ENCODE measurements around the gene MRPS22. TPM values are rescaled to one million over a fixed set of nuclear protein-coding genes. Genes with fewer than 3 reads are reported as not detected.
"Not testable (repeated sequence)": the region's sequence is repeated elsewhere in the genome, so short reads cannot be mapped to it uniquely, and the experiment has no call there.

The MRPS22 gene
- total and polyA plus RNA-seq, 2 donors from 2014 or later, result 36.7 to 58.7 TPM

DNA sequence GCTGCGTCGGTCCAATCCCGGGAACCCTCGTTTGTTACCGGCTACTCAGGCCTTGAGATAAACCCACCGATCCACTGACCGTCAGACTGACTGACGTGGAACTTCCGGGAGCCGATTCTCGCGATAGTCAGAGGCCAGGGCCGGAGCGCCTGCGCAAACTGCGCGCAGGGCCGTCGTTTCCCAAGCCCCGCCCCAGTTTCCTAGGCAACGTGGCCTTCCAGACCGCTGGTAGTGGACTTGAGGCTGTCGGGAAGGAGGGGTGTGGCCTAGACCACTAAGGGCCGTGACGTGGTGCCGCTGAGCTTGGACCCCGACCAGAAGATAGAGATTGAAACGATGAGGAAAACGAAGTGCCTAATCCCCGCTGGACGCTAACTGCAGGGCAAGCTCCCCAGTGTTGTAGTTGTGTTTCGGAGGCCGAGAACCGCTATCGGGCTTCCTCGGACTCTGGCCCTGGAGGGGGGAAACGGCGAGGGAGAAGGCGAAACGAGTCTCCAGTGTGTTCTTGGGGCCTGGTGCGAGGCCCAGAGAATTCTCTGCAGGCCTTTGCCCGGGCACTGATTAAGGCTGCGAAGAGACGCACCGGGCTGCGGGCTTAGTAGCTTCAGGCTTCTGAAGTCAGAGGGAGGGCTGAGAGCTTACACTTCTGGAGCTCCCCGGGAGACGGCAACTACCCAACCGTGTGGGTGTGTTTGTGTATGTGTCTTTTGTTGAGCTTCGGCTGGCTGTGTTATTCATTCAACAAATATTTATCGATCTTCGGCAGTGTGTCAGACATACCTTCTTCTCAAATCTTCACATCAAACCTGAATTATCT, 45.9 kb downstream of the MRPS22 start, which contains the start of gene COPB2:
Gene COPB2, minus strand, starts transcription at position 96 of the 817 bp plus-strand sequence. CDS start 97 bp downstream, outside the sequence.
- Histone ChIP-seq H3K4me3 (ENCODE audit: low read length in 3 of 3) (peak within 1 kb of the TSS; percentile 78 to 95 (median 88)), H3K36me3 (ENCODE audit: control insufficient read depth in 2 of 3, insufficient read depth in 3 of 3, low read length in 3 of 3) (no peaks in the 10 kb centered on the region), H3K27me3 (ENCODE audit: control insufficient read depth, insufficient read depth, low read length) (no peaks in the 10 kb centered on the region), H3K9ac (ENCODE audit: low read length in 3 of 3) (peak within 1 kb of the TSS; percentile 92 to 97 (median 94)), H3K9me3 (ENCODE audit: control insufficient read depth in 2 of 3, insufficient read depth in 1 of 3, low read length in 3 of 3) (no peaks in the 10 kb centered on the region), H3K27ac (ENCODE audit: low read depth in 2 of 2, low read length in 2 of 2) (peak within 1 kb of the TSS; percentile 96 to 98), H3K4me1 (ENCODE audit: control insufficient read depth in 2 of 3, insufficient read depth in 2 of 3, low read depth in 1 of 3, low read length in 3 of 3) (peaks cover 0 to 4% (median 0%) of the 10 kb centered on the region in 3 donors)
- intact Hi-C loops (cut with DNase I), result no loop called here
- DNase-seq, result peak; percentile 99 to 100 (median 100)
- peak; percentile 91 for FAIRE-seq
- no peak for TF ChIP-seq CTCF (IDR thresholded peaks at IDR 0.05; ENCODE audit: borderline replicate concordance, extremely low read depth, insufficient read depth)

DNA sequence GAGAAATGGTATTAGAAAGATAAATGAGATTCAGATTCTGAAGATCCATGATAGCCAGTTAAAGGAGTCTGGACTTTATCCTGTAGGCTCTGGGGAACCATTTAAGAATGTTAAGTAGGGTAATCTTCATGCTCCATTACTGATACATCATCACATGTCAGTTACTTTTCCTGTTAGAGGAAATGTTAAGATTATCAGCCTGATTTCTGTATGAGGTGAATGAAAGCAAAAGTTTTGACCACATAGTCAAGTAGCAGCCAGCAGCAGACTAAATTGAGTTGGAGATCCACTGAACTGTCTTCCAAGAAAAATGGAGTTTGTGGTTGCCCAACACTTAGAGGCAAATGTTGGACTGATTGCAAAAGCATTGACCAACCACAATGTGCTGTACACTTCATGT, 50.3 kb downstream of the MRPS22 start:
- no peak for DNase-seq
- no peaks in the 10 kb centered on the region for H3K9me3 ChIP-seq (ENCODE audit: control insufficient read depth in 2 of 3, insufficient read depth in 1 of 3, low read length in 3 of 3)

DNA sequence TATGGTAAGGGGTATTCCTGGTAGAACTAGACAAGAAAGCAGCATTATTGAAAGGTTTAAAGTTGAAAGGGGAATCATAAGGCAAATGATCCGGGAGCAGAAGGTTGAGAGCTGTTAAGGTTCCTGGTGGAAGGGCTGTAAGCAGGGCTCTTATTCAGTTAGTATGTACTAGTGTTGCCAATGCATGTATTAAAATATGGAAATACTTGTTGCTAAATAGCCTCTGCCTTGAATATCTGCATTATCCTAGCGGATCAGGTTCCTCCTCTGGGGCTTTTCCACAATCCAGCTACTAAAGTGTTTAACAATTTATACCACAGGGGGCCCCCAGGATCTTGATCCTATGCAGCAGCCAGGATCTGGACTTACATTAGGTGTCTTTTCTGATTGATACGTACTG, 52.9 kb downstream of the MRPS22 start:
- no peak for FAIRE-seq
- intact Hi-C loops (cut with DNase I), result no loop called here
- no peaks in the 10 kb centered on the region for H3K27me3 ChIP-seq (ENCODE audit: control insufficient read depth, insufficient read depth, low read length)
- H3K36me3 ChIP-seq (ENCODE audit: control insufficient read depth in 2 of 3, insufficient read depth in 3 of 3, low read length in 3 of 3), result no peaks in the 10 kb centered on the region
- no peak for TF ChIP-seq CTCF (IDR thresholded peaks at IDR 0.05; ENCODE audit: borderline replicate concordance, extremely low read depth, insufficient read depth)
- no peaks in the 10 kb centered on the region for H3K9me3 ChIP-seq (ENCODE audit: control insufficient read depth in 2 of 3, insufficient read depth in 1 of 3, low read length in 3 of 3)
- no peak for DNase-seq
- no peak overlapping the region for H3K4me3 ChIP-seq (ENCODE audit: low read length in 3 of 3)
- no peak overlapping the region for H3K27ac ChIP-seq (ENCODE audit: low read depth in 2 of 2, low read length in 2 of 2)
- H3K9ac ChIP-seq (ENCODE audit: low read length in 3 of 3), result no peak overlapping the region
- H3K4me1 ChIP-seq (ENCODE audit: control insufficient read depth in 2 of 3, insufficient read depth in 2 of 3, low read depth in 1 of 3, low read length in 3 of 3), result no peaks in the 10 kb centered on the region

More for the DNA sequence above, 50.3 kb downstream of the MRPS22 start:
- H3K4me3 ChIP-seq (ENCODE audit: low read length in 3 of 3), result no peak overlapping the region
- no peaks in the 10 kb centered on the region for H3K27me3 ChIP-seq (ENCODE audit: control insufficient read depth, insufficient read depth, low read length)
- no peak overlapping the region for H3K27ac ChIP-seq (ENCODE audit: low read depth in 2 of 2, low read length in 2 of 2)
- intact Hi-C loops (cut with DNase I), result no loop called here
- no peak for TF ChIP-seq CTCF (IDR thresholded peaks at IDR 0.05; ENCODE audit: borderline replicate concordance, extremely low read depth, insufficient read depth)
- no peak overlapping the region for H3K9ac ChIP-seq (ENCODE audit: low read length in 3 of 3)
- H3K36me3 ChIP-seq (ENCODE audit: control insufficient read depth in 2 of 3, insufficient read depth in 3 of 3, low read length in 3 of 3), result no peaks in the 10 kb centered on the region
- FAIRE-seq, result no peak
- H3K4me1 ChIP-seq (ENCODE audit: control insufficient read depth in 2 of 3, insufficient read depth in 2 of 3, low read depth in 1 of 3, low read length in 3 of 3), result peaks cover 0 to 4% (median 0%) of the 10 kb centered on the region in 3 donors

DNA sequence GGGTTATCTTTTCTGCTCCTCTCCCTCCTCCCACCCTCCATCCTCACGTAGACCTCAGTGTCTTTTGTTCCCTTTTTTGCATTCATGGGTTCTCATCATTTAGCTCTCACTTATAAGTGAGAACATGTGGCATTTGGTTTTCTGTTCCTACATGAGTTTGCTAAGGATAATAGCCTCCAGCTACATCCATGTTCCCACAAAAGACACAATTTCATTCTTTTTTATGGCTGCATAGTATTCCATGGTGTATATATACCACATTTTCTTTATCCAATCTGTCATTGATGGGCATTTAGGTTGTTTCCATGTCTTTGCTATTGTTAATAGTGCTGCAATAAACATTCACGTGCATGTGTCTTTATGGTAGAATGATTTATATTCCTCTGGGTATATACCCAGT, 57.3 kb downstream of the MRPS22 start:
- H3K4me1 ChIP-seq (ENCODE audit: control insufficient read depth in 2 of 3, insufficient read depth in 2 of 3, low read depth in 1 of 3, low read length in 3 of 3); intact Hi-C loops (cut with DNase I); FAIRE-seq; H3K9ac ChIP-seq (ENCODE audit: low read length in 3 of 3); H3K4me3 ChIP-seq (ENCODE audit: low read length in 3 of 3); H3K27me3 ChIP-seq (ENCODE audit: control insufficient read depth, insufficient read depth, low read length); H3K27ac ChIP-seq (ENCODE audit: low read depth in 2 of 2, low read length in 2 of 2); H3K36me3 ChIP-seq (ENCODE audit: control insufficient read depth in 2 of 3, insufficient read depth in 3 of 3, low read length in 3 of 3); DNase-seq: not testable (repeated sequence)
- peaks cover 2 to 16% (median 2%) of the 10 kb centered on the region in 3 donors for H3K9me3 ChIP-seq (ENCODE audit: control insufficient read depth in 2 of 3, insufficient read depth in 1 of 3, low read length in 3 of 3)
